ENCODE measurements around the gene TDRD7.

The TDRD7 gene

DNA sequence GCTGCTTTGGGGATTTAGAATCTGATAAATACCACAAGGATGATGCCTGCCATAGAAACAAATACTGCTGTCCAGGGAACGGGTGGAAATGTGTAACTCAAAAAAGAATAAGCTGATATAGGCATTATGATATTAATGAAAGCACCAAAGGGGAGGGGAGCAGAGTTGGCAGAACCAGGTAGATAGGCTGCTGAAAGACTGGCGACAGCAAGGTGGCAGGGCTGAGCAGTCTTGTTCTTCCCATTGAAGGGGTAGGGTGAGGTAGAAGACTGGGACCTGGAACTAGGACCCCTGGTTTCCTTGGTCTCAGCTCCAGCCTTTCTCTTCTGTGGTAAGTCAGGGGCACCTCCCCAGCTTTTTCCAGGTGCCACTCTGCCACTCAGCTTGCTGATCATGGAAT is 58.2 kb downstream of the TDRD7 start:
- H3K4me1 ChIP-seq (ENCODE audit: control insufficient read depth in 1 of 2, insufficient read depth in 2 of 2, low read length in 2 of 2): peaks cover 10 to 11% of the 10 kb centered on the region in 2 donors
- no peak overlapping the region for H3K27ac ChIP-seq (ENCODE audit: low read depth, low read length)
- no peaks in the 10 kb centered on the region for H3K9me3 ChIP-seq (ENCODE audit: control insufficient read depth in 1 of 2, low read length in 2 of 2)
- H3K36me3 ChIP-seq (ENCODE audit: control insufficient read depth in 1 of 2, insufficient read depth in 2 of 2, low read length in 2 of 2): peaks cover 10 to 47% of the 10 kb centered on the region in 2 donors
- H3K4me3 ChIP-seq (ENCODE audit: low read depth in 1 of 2, low read length in 2 of 2): no peak overlapping the region
- no peak overlapping the region for H3K9ac ChIP-seq (ENCODE audit: low read depth in 1 of 2, low read length in 2 of 2)
- H3K27me3 ChIP-seq (ENCODE audit: control insufficient read depth in 1 of 2, insufficient read depth in 2 of 2, low read length in 2 of 2): no peaks in the 10 kb centered on the region

DNA sequence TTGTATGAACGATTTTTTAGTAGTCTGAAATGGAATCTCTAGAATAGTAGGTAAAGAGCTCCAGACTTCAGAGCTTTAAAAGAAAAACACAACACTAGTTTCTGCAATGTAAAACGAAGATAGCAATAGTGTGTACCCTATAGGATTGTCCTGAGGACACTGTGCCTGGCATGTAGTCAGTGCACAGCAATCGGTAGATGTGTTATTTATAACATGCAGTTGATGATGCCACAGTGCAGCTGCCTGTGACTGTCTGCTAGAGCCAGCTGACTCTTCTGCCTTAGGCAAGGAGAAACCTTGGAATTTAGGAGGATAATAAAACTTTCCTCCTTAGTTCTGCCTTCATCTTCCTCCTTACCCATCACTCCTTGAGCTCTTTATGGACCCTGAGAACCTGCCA is 61.8 kb downstream of the TDRD7 start:
- no peak overlapping the region for H3K27ac ChIP-seq (ENCODE audit: low read depth, low read length)
- H3K9ac ChIP-seq (ENCODE audit: low read depth in 1 of 2, low read length in 2 of 2): no peak overlapping the region

DNA sequence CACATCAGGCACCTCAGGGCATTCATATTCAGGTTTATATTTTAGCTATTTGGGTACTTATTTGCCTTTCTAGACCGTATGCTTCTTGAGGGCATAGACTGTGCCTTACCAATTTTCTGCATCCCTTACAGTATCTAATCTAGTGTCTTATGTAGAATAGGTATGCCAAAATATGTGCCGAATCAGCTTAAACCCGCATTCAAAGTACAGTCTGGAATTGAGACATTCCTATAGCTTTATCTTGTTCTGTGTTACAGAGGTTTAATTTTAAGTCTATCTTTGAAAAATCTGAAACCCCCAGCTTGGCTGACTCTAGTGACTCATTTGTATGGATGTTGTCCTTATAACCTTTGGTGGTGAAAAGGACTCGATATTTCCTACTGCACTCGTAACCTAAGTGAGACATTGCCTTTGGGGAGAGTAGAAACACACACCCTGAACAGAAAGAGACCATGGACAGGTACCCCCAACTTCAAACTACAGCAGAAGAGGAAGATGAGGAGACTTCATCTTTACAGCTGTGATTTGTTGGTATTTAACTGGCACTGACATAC is 62.6 kb downstream of the TDRD7 start:
- no peak overlapping the region for H3K9ac ChIP-seq (ENCODE audit: low read depth in 1 of 2, low read length in 2 of 2)
- H3K4me3 ChIP-seq (ENCODE audit: low read depth in 1 of 2, low read length in 2 of 2): no peak overlapping the region
- no peak overlapping the region for H3K27ac ChIP-seq (ENCODE audit: low read depth, low read length)
- H3K27me3 ChIP-seq (ENCODE audit: control insufficient read depth in 1 of 2, insufficient read depth in 2 of 2, low read length in 2 of 2): no peaks in the 10 kb centered on the region
- peaks cover 0 to under 1% of the 10 kb centered on the region in 2 donors for H3K4me1 ChIP-seq (ENCODE audit: control insufficient read depth in 1 of 2, insufficient read depth in 2 of 2, low read length in 2 of 2)
- H3K36me3 ChIP-seq (ENCODE audit: control insufficient read depth in 1 of 2, insufficient read depth in 2 of 2, low read length in 2 of 2): peaks cover 10 to 46% of the 10 kb centered on the region in 2 donors
- H3K9me3 ChIP-seq (ENCODE audit: control insufficient read depth in 1 of 2, low read length in 2 of 2): no peaks in the 10 kb centered on the region

More for the DNA sequence above, 61.8 kb downstream of the TDRD7 start:
- H3K36me3 ChIP-seq (ENCODE audit: control insufficient read depth in 1 of 2, insufficient read depth in 2 of 2, low read length in 2 of 2): peaks cover 10 to 42% of the 10 kb centered on the region in 2 donors
- no peaks in the 10 kb centered on the region for H3K27me3 ChIP-seq (ENCODE audit: control insufficient read depth in 1 of 2, insufficient read depth in 2 of 2, low read length in 2 of 2)
- no peak overlapping the region for H3K4me3 ChIP-seq (ENCODE audit: low read depth in 1 of 2, low read length in 2 of 2)
- peaks cover 6 to 8% of the 10 kb centered on the region in 2 donors for H3K4me1 ChIP-seq (ENCODE audit: control insufficient read depth in 1 of 2, insufficient read depth in 2 of 2, low read length in 2 of 2)
- H3K9me3 ChIP-seq (ENCODE audit: control insufficient read depth in 1 of 2, low read length in 2 of 2): no peaks in the 10 kb centered on the region

DNA sequence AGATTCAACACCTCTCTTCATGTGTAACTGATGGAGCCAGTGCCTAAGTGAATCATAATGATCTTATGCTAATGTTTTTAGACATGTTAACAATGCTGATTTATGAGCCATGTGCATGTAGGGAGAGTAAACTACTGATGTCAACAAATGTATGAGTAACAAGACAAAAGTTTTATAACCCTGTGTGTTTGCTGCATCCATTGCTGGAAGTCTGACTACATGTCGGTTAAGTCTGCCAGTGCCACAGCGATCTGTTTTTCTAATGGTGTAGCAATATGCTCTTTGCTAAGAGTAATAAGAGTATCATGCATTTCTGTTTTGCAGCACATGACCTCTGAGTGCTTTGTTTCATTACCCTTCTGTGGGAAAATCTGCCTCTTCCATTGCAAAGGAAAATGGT is 63.2 kb downstream of the TDRD7 start:
- Histone ChIP-seq H3K27me3 (ENCODE audit: control insufficient read depth in 1 of 2, insufficient read depth in 2 of 2, low read length in 2 of 2) (no peaks in the 10 kb centered on the region), H3K4me1 (ENCODE audit: control insufficient read depth in 1 of 2, insufficient read depth in 2 of 2, low read length in 2 of 2) (no peaks in the 10 kb centered on the region), H3K9ac (ENCODE audit: low read depth in 1 of 2, low read length in 2 of 2) (no peak overlapping the region), H3K4me3 (ENCODE audit: low read depth in 1 of 2, low read length in 2 of 2) (no peak overlapping the region), H3K27ac (ENCODE audit: low read depth, low read length) (no peak overlapping the region), H3K9me3 (ENCODE audit: control insufficient read depth in 1 of 2, low read length in 2 of 2) (no peaks in the 10 kb centered on the region), H3K36me3 (ENCODE audit: control insufficient read depth in 1 of 2, insufficient read depth in 2 of 2, low read length in 2 of 2) (peaks cover 16 to 52% of the 10 kb centered on the region in 2 donors)

DNA sequence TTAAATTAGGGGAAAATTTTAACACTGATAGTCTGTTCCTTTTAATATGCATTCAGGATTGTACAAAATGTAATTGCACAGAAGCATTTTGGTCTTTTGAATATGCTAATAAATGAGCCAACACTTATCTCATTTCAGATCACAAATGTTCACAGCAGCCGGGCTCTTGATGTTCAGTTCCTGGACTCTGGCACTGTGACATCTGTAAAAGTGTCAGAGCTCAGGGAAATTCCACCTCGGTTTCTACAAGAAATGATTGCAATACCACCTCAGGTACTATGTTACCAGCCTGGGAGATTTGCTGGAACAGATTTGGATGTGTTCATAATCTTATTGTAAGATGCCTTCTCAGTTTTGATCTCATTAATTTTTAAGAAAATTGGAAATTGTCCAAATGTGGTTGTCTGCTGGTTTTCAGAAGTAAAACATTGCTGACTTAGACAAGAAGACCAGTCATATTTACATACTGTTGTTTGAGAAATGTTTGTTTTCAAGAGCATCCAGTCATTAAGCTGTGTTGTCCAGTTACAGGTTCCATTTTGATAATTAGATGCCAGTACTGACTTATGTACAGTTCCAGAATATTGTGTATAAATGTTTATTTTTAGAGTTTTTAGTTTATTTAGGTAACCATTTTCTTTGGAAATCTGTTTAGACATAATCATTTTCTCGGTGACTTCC is 66.5 kb downstream of the TDRD7 start:
- peaks cover 30 to 57% of the 10 kb centered on the region in 2 donors for H3K36me3 ChIP-seq (ENCODE audit: control insufficient read depth in 1 of 2, insufficient read depth in 2 of 2, low read length in 2 of 2)
- H3K4me1 ChIP-seq (ENCODE audit: control insufficient read depth in 1 of 2, insufficient read depth in 2 of 2, low read length in 2 of 2): no peaks in the 10 kb centered on the region
- H3K9me3 ChIP-seq (ENCODE audit: control insufficient read depth in 1 of 2, low read length in 2 of 2): no peaks in the 10 kb centered on the region
- H3K4me3 ChIP-seq (ENCODE audit: low read depth in 1 of 2, low read length in 2 of 2): no peak overlapping the region
- no peaks in the 10 kb centered on the region for H3K27me3 ChIP-seq (ENCODE audit: control insufficient read depth in 1 of 2, insufficient read depth in 2 of 2, low read length in 2 of 2)
- no peak overlapping the region for H3K9ac ChIP-seq (ENCODE audit: low read depth in 1 of 2, low read length in 2 of 2)
- H3K27ac ChIP-seq (ENCODE audit: low read depth, low read length): no peak overlapping the region

DNA sequence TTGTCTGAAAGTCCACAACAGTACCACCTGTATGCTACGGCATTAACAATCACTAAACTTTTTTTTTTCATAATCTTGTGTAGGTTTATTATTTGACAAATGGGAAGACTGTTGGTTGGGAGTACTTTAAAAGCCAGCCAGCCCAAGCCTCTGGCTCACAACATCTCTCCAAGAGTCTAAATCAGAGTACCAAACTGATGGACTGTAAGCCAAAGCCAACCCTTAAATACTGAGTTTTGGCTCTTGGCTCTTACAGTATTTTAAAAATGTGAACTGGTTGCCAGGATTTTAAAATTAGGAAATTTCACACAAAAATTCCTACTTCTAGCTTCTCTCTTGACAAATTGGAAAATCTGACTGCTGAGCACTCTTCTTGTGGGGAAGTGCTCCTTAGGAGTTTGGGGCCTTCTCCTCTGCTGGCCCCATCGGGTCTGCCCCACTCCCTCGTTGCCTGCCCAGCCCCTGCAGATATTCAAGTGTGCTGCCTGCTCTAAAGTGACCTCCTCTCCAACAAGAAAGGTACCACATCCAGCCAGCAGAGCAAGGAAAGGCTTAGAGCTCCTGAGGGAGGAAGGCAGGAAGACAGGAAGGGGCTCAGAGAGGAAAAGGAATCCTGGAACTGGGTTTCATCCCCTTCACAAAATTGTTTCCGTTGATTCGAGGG is 67.7 kb downstream of the TDRD7 start:
- Histone ChIP-seq H3K9ac (ENCODE audit: low read depth in 1 of 2, low read length in 2 of 2) (no peak overlapping the region), H3K36me3 (ENCODE audit: control insufficient read depth in 1 of 2, insufficient read depth in 2 of 2, low read length in 2 of 2) (peaks cover 27 to 50% of the 10 kb centered on the region in 2 donors), H3K4me1 (ENCODE audit: control insufficient read depth in 1 of 2, insufficient read depth in 2 of 2, low read length in 2 of 2) (no peaks in the 10 kb centered on the region), H3K27me3 (ENCODE audit: control insufficient read depth in 1 of 2, insufficient read depth in 2 of 2, low read length in 2 of 2) (no peaks in the 10 kb centered on the region), H3K9me3 (ENCODE audit: control insufficient read depth in 1 of 2, low read length in 2 of 2) (no peaks in the 10 kb centered on the region), H3K4me3 (ENCODE audit: low read depth in 1 of 2, low read length in 2 of 2) (no peak overlapping the region), H3K27ac (ENCODE audit: low read depth, low read length) (no peak overlapping the region)

- H3K27me3 ChIP-seq (ENCODE audit: control insufficient read depth in 1 of 2, insufficient read depth in 2 of 2, low read length in 2 of 2): no peaks in the 10 kb centered on the region
- H3K9ac ChIP-seq (ENCODE audit: low read depth in 1 of 2, low read length in 2 of 2): no peak overlapping the region
- H3K9me3 ChIP-seq (ENCODE audit: control insufficient read depth in 1 of 2, low read length in 2 of 2): no peaks in the 10 kb centered on the region
- H3K4me3 ChIP-seq (ENCODE audit: low read depth in 1 of 2, low read length in 2 of 2): no peak overlapping the region
- peaks cover 23 to 46% of the 10 kb centered on the region in 2 donors for H3K36me3 ChIP-seq (ENCODE audit: control insufficient read depth in 1 of 2, insufficient read depth in 2 of 2, low read length in 2 of 2)
- H3K27ac ChIP-seq (ENCODE audit: low read depth, low read length): no peak overlapping the region
- H3K4me1 ChIP-seq (ENCODE audit: control insufficient read depth in 1 of 2, insufficient read depth in 2 of 2, low read length in 2 of 2): no peaks in the 10 kb centered on the region
Measured at GRCh38 chr9:97480174-97480573, 68.3 kb downstream of the TDRD7 start.

- Histone ChIP-seq H3K27me3 (ENCODE audit: control insufficient read depth in 1 of 2, insufficient read depth in 2 of 2, low read length in 2 of 2) (no peaks in the 10 kb centered on the region), H3K27ac (ENCODE audit: low read depth, low read length) (no peak overlapping the region), H3K4me3 (ENCODE audit: low read depth in 1 of 2, low read length in 2 of 2) (no peak overlapping the region), H3K9ac (ENCODE audit: low read depth in 1 of 2, low read length in 2 of 2) (no peak overlapping the region), H3K9me3 (ENCODE audit: control insufficient read depth in 1 of 2, low read length in 2 of 2) (no peaks in the 10 kb centered on the region), H3K4me1 (ENCODE audit: control insufficient read depth in 1 of 2, insufficient read depth in 2 of 2, low read length in 2 of 2) (no peaks in the 10 kb centered on the region), H3K36me3 (ENCODE audit: control insufficient read depth in 1 of 2, insufficient read depth in 2 of 2, low read length in 2 of 2) (peaks cover 23 to 48% of the 10 kb centered on the region in 2 donors)
Measured at GRCh38 chr9:97480749-97481148, 68.9 kb downstream of the TDRD7 start.

- Histone ChIP-seq H3K36me3 (ENCODE audit: control insufficient read depth in 1 of 2, insufficient read depth in 2 of 2, low read length in 2 of 2) (peaks cover 44 to 66% of the 10 kb centered on the region in 2 donors), H3K27ac (ENCODE audit: low read depth, low read length) (no peak overlapping the region), H3K9me3 (ENCODE audit: control insufficient read depth in 1 of 2, low read length in 2 of 2) (no peaks in the 10 kb centered on the region), H3K4me3 (ENCODE audit: low read depth in 1 of 2, low read length in 2 of 2) (no peak overlapping the region), H3K9ac (ENCODE audit: low read depth in 1 of 2, low read length in 2 of 2) (no peak overlapping the region), H3K27me3 (ENCODE audit: control insufficient read depth in 1 of 2, insufficient read depth in 2 of 2, low read length in 2 of 2) (no peaks in the 10 kb centered on the region), H3K4me1 (ENCODE audit: control insufficient read depth in 1 of 2, insufficient read depth in 2 of 2, low read length in 2 of 2) (no peaks in the 10 kb centered on the region)
Measured at GRCh38 chr9:97484134-97484533, 72.2 kb downstream of the TDRD7 start.

GRCh38 chr9:97487107-97487506 is 75.2 kb downstream of the TDRD7 start:
- H3K9me3 ChIP-seq (ENCODE audit: control insufficient read depth in 1 of 2, low read length in 2 of 2): no peaks in the 10 kb centered on the region
- H3K4me1 ChIP-seq (ENCODE audit: control insufficient read depth in 1 of 2, insufficient read depth in 2 of 2, low read length in 2 of 2): no peaks in the 10 kb centered on the region
- H3K27ac ChIP-seq (ENCODE audit: low read depth, low read length): no peak overlapping the region
- no peak overlapping the region for H3K9ac ChIP-seq (ENCODE audit: low read depth in 1 of 2, low read length in 2 of 2)
- no peaks in the 10 kb centered on the region for H3K27me3 ChIP-seq (ENCODE audit: control insufficient read depth in 1 of 2, insufficient read depth in 2 of 2, low read length in 2 of 2)
- no peak overlapping the region for H3K4me3 ChIP-seq (ENCODE audit: low read depth in 1 of 2, low read length in 2 of 2)
- peaks cover 28 to 55% of the 10 kb centered on the region in 2 donors for H3K36me3 ChIP-seq (ENCODE audit: control insufficient read depth in 1 of 2, insufficient read depth in 2 of 2, low read length in 2 of 2)
